ENCODE data around the gene CYTH2. TPM values are rescaled to one million over a fixed set of nuclear protein-coding genes. Genes with fewer than 3 reads are reported as not detected.

CYTH2 gene
- total RNA-seq, 1 experiment from 2014 or later, result 72.6 TPM

GRCh38 chr19:48489608-48490216 is 20.5 kb downstream of the CYTH2 start (continued):
- no peak for TF ChIP-seq ERG (CRISPR knock-in tag; IDR thresholded peaks at IDR 0.05)
- no peak for TF ChIP-seq RORB (CRISPR knock-in tag; IDR thresholded peaks at IDR 0.05)
- TF ChIP-seq ZNF263 (CRISPR knock-in tag; IDR thresholded peaks at IDR 0.05; ENCODE audit: low read depth), result peak; percentile 75
- TF ChIP-seq, protein P1, sequence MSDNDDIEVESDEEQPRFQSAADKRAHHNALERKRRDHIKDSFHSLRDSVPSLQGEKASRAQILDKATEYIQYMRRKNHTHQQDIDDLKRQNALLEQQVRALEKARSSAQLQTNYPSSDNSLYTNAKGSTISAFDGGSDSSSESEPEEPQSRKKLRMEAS (CRISPR knock-in tag; IDR thresholded peaks at IDR 0.05), result 0 out of 2 replicates have a peak, but pooled peaks have one; percentile 1
- no peak for TF ChIP-seq NFATC4 (CRISPR knock-in tag; IDR thresholded peaks at IDR 0.05)
- peak; percentile 83 for TF ChIP-seq ZNF121 (CRISPR knock-in tag; IDR thresholded peaks at IDR 0.05)
- TF ChIP-seq ETV6 (CRISPR knock-in tag; IDR thresholded peaks at IDR 0.05), result no peak
- TF ChIP-seq, protein P2, sequence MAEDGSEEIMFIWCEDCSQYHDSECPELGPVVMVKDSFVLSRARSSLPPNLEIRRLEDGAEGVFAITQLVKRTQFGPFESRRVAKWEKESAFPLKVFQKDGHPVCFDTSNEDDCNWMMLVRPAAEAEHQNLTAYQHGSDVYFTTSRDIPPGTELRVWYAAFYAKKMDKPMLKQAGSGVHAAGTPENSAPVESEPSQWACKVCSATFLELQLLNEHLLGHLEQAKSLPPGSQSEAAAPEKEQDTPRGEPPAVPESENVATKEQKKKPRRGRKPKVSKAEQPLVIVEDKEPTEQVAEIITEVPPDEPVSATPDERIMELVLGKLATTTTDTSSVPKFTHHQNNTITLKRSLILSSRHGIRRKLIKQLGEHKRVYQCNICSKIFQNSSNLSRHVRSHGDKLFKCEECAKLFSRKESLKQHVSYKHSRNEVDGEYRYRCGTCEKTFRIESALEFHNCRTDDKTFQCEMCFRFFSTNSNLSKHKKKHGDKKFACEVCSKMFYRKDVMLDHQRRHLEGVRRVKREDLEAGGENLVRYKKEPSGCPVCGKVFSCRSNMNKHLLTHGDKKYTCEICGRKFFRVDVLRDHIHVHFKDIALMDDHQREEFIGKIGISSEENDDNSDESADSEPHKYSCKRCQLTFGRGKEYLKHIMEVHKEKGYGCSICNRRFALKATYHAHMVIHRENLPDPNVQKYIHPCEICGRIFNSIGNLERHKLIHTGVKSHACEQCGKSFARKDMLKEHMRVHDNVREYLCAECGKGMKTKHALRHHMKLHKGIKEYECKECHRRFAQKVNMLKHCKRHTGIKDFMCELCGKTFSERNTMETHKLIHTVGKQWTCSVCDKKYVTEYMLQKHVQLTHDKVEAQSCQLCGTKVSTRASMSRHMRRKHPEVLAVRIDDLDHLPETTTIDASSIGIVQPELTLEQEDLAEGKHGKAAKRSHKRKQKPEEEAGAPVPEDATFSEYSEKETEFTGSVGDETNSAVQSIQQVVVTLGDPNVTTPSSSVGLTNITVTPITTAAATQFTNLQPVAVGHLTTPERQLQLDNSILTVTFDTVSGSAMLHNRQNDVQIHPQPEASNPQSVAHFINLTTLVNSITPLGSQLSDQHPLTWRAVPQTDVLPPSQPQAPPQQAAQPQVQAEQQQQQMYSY (CRISPR knock-in tag; IDR thresholded peaks at IDR 0.05), result peak; percentile 18; the same call in 1 of the 2 replicates
- TF ChIP-seq HMGXB4 (CRISPR knock-in tag; IDR thresholded peaks at IDR 0.05), result no peak
- TF ChIP-seq, protein P3, sequence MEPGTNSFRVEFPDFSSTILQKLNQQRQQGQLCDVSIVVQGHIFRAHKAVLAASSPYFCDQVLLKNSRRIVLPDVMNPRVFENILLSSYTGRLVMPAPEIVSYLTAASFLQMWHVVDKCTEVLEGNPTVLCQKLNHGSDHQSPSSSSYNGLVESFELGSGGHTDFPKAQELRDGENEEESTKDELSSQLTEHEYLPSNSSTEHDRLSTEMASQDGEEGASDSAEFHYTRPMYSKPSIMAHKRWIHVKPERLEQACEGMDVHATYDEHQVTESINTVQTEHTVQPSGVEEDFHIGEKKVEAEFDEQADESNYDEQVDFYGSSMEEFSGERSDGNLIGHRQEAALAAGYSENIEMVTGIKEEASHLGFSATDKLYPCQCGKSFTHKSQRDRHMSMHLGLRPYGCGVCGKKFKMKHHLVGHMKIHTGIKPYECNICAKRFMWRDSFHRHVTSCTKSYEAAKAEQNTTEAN (CRISPR knock-in tag; IDR thresholded peaks at IDR 0.05), result no peak
- no peak for TF ChIP-seq TEAD4 (CRISPR knock-in tag; IDR thresholded peaks at IDR 0.05)
- TF ChIP-seq, protein P4, sequence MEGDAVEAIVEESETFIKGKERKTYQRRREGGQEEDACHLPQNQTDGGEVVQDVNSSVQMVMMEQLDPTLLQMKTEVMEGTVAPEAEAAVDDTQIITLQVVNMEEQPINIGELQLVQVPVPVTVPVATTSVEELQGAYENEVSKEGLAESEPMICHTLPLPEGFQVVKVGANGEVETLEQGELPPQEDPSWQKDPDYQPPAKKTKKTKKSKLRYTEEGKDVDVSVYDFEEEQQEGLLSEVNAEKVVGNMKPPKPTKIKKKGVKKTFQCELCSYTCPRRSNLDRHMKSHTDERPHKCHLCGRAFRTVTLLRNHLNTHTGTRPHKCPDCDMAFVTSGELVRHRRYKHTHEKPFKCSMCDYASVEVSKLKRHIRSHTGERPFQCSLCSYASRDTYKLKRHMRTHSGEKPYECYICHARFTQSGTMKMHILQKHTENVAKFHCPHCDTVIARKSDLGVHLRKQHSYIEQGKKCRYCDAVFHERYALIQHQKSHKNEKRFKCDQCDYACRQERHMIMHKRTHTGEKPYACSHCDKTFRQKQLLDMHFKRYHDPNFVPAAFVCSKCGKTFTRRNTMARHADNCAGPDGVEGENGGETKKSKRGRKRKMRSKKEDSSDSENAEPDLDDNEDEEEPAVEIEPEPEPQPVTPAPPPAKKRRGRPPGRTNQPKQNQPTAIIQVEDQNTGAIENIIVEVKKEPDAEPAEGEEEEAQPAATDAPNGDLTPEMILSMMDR (IDR thresholded peaks at IDR 0.05), result peak; percentile 97
- TF ChIP-seq, protein P5, sequence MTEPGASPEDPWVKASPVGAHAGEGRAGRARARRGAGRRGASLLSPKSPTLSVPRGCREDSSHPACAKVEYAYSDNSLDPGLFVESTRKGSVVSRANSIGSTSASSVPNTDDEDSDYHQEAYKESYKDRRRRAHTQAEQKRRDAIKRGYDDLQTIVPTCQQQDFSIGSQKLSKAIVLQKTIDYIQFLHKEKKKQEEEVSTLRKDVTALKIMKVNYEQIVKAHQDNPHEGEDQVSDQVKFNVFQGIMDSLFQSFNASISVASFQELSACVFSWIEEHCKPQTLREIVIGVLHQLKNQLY (CRISPR knock-in tag; IDR thresholded peaks at IDR 0.05), result 0 out of 2 replicates have a peak, but pooled peaks have one; percentile 2
- no peak for TF ChIP-seq CBFB (CRISPR knock-in tag; IDR thresholded peaks at IDR 0.05; ENCODE audit: low read depth)
- TF ChIP-seq, protein P6, sequence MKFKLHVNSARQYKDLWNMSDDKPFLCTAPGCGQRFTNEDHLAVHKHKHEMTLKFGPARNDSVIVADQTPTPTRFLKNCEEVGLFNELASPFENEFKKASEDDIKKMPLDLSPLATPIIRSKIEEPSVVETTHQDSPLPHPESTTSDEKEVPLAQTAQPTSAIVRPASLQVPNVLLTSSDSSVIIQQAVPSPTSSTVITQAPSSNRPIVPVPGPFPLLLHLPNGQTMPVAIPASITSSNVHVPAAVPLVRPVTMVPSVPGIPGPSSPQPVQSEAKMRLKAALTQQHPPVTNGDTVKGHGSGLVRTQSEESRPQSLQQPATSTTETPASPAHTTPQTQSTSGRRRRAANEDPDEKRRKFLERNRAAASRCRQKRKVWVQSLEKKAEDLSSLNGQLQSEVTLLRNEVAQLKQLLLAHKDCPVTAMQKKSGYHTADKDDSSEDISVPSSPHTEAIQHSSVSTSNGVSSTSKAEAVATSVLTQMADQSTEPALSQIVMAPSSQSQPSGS (CRISPR knock-in tag; IDR thresholded peaks at IDR 0.05; ENCODE audit: borderline replicate concordance, low read depth), result no peak

All from WTC11 (cell line).